DND-41 (cell line): ENCODE results near the gene RAF1.

Experiments
- CTCF ChIP-seq: IDR thresholded peaks from 2 replicates; pipeline ENCODE4 v1.5.1; 2012; ENCODE audit warnings: borderline replicate concordance, low read length, moderate library complexity, mild to moderate bottlenecking; ENCODE audit not compliant: poor library complexity, severe bottlenecking; ENCODE audit errors: extremely low read depth
- EZH2 ChIP-seq: IDR thresholded peaks from 3 replicates; pipeline ENCODE4 v1.6.1; 2012; ENCODE audit warnings: borderline replicate concordance, low read depth, mild to moderate bottlenecking, moderate library complexity, low read length, inconsistent platforms; ENCODE audit not compliant: severe bottlenecking

- no peak for TF ChIP-seq CTCF
- no peak for TF ChIP-seq EZH2
Measured at GRCh38 chr3:12681943-12682390, 18.1 kb upstream of the RAF1 start.
